Measurements from ENCODE around the gene BCR.

DNA sequence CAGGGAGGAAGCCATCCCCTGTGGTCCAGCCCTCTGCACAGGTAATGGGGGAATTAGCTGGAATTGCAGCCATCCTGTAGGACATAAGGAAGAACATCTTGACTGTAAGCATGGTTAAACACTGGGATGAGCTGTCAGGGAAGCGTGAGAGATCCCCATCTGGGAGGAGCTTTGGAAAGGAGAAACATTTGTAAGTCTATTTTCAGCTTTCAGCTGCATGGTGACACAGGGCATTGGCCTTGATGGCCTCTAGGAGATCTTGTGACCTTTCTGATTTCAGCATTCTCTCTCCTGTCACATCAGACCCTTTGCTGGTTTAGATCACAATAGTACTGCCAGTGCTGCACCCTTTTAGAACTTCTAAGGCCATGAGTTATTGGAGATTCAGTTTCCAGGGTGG lies 47.1 kb downstream of the BCR start:
- TF ChIP-seq, protein P1, sequence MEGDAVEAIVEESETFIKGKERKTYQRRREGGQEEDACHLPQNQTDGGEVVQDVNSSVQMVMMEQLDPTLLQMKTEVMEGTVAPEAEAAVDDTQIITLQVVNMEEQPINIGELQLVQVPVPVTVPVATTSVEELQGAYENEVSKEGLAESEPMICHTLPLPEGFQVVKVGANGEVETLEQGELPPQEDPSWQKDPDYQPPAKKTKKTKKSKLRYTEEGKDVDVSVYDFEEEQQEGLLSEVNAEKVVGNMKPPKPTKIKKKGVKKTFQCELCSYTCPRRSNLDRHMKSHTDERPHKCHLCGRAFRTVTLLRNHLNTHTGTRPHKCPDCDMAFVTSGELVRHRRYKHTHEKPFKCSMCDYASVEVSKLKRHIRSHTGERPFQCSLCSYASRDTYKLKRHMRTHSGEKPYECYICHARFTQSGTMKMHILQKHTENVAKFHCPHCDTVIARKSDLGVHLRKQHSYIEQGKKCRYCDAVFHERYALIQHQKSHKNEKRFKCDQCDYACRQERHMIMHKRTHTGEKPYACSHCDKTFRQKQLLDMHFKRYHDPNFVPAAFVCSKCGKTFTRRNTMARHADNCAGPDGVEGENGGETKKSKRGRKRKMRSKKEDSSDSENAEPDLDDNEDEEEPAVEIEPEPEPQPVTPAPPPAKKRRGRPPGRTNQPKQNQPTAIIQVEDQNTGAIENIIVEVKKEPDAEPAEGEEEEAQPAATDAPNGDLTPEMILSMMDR (IDR thresholded peaks at IDR 0.05), result no peak
- TF ChIP-seq POLR2A (IDR thresholded peaks at IDR 0.05) (no peak), POLR2AphosphoS5 (IDR thresholded peaks at IDR 0.05) (no peak)

Measured in suprapubic skin (tissue), 4 donors.